NB4 (cell line): ENCODE data around the gene EHMT1.

Source experiments
- CTCF ChIP-seq: IDR thresholded peaks from one replicate; pipeline ENCODE4 v1.5.1; 2012; ENCODE audit warnings: low read depth, low read length
- POLR2A ChIP-seq: IDR thresholded peaks from 2 replicates; pipeline ENCODE4 v1.6.1; 2011; ENCODE audit warnings: mild to moderate bottlenecking; ENCODE audit not compliant: insufficient read length; ENCODE audit errors: extremely low read depth
- TF ChIP-seq, protein P1 (sequence below): IDR thresholded peaks from 2 replicates; pipeline ENCODE4 v1.6.1; 2011; ENCODE audit warnings: low read depth, low read length

- TF ChIP-seq CTCF (no peak), POLR2A (no peak)
- TF ChIP-seq, protein P1, sequence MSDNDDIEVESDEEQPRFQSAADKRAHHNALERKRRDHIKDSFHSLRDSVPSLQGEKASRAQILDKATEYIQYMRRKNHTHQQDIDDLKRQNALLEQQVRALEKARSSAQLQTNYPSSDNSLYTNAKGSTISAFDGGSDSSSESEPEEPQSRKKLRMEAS, result no peak
These were observed 209.2 kb downstream of the EHMT1 start for GRCh38 chr9:137827908-137828526.
